ENCODE measurements around the gene MAST2.

Gene MAST2

GRCh38 chr1:46076343-46076742 is 272.9 kb downstream of the MAST2 start:
- DNase-seq: no peak

GRCh38 chr1:46077644-46078043 is 274.2 kb downstream of the MAST2 start:
- DNase-seq: no peak

- DNase-seq: no peak
Measured at GRCh38 chr1:46080257-46080656, 276.8 kb downstream of the MAST2 start.

- DNase-seq: no peak
Measured at GRCh38 chr1:46081206-46081605, 277.8 kb downstream of the MAST2 start.

- no peak for DNase-seq
Measured at GRCh38 chr1:46081619-46082018, 278.2 kb downstream of the MAST2 start.

- no peak for DNase-seq
Measured at GRCh38 chr1:46083579-46083978, 280.2 kb downstream of the MAST2 start.

- DNase-seq: no peak
Measured at GRCh38 chr1:46084553-46085451, 281.4 kb downstream of the MAST2 start.

Data from NCI-H524 treated with DMSO at 0.1 percent for 48 hours (cell line).